SU-DHL-6 (cell line): Measurements from ENCODE around the gene PLEKHF1.

ENCODE experiments used
- H2AFZ ChIP-seq: fragments of 200-600 bp; sonication (generic); 2 replicates; pipeline ENCODE4 v1.6.1; 2014; ENCODE audit warnings: low read depth, mild to moderate bottlenecking, moderate library complexity, mixed read lengths, antibody characterized with exemption, low read length; ENCODE audit not compliant: severe bottlenecking
- H3F3A ChIP-seq: fragments of 200-600 bp; shearing (Covaris generic); 2 replicates; pipeline ENCODE4 v1.6.0; 2016; ENCODE audit warnings: antibody characterized with exemption, mild to moderate bottlenecking; ENCODE audit not compliant: insufficient read depth
- H3K27ac ChIP-seq: fragments of 200-600 bp; sonication (generic); 2 replicates; pipeline ENCODE4 v1.5.1; 2016; ENCODE audit warnings: low read depth, mild to moderate bottlenecking, low read length, moderate library complexity, mixed read lengths
- H3K27me3 ChIP-seq: fragments of 200-600 bp; sonication (generic), shearing (Covaris generic); 2 replicates; pipeline ENCODE4 v1.6.0; 2014; ENCODE audit warnings: mild to moderate bottlenecking, low read length
- H3K36me3 ChIP-seq: fragments of 200-600 bp; sonication (generic); 2 replicates; pipeline ENCODE4 v1.6.1; 2014; ENCODE audit warnings: mild to moderate bottlenecking, low read length, mixed read lengths
- H3K4me2 ChIP-seq: fragments of 300-600, 200-600 bp; shearing (Covaris generic), sonication (generic); 2 replicates; pipeline ENCODE4 v1.6.0; 2014; ENCODE audit warnings: low read length, low read depth, mild to moderate bottlenecking; ENCODE audit not compliant: poor library complexity, severe bottlenecking
- H3K4me3 ChIP-seq: fragments of 200-600 bp; sonication (generic); 2 replicates; pipeline ENCODE4 v1.5.1; 2014; ENCODE audit warnings: antibody characterized with exemption, low read length, mild to moderate bottlenecking, mixed read lengths; ENCODE audit not compliant: insufficient read depth, poor library complexity, severe bottlenecking
- H3K79me2 ChIP-seq: fragments of 200-600 bp; sonication (generic); 2 replicates; pipeline ENCODE4 v1.6.1; 2014; ENCODE audit warnings: mild to moderate bottlenecking, low read length, moderate library complexity; ENCODE audit not compliant: insufficient read depth
- H3K9ac ChIP-seq: fragments of 200-600 bp; sonication (generic); 2 replicates; pipeline ENCODE4 v1.7.0; 2014; ENCODE audit warnings: mild to moderate bottlenecking, low read length
- H3K9me2 ChIP-seq: fragments of 200-600 bp; sonication (generic); replicated peaks from 2 replicates; pipeline ENCODE4 v1.6.1; 2014; ENCODE audit warnings: low read length; ENCODE audit not compliant: insufficient read depth
- H3K9me3 ChIP-seq: fragments of 200-600 bp; sonication (generic); 2 replicates; pipeline ENCODE4 v1.6.1; 2014; ENCODE audit warnings: low read length, mixed read lengths; ENCODE audit not compliant: insufficient read depth
- H4K20me1 ChIP-seq: fragments of 200-600 bp; sonication (generic); 2 replicates; pipeline ENCODE4 v1.6.1; 2014; ENCODE audit warnings: low read depth, mild to moderate bottlenecking, antibody characterized with exemption, low read length, moderate library complexity, mixed read lengths
- EZH2phosphoT487 ChIP-seq: fragments of 200-600 bp; sonication (generic), shearing (Covaris generic); conservative IDR thresholded peaks from 2 replicates; pipeline ENCODE4 v1.6.1; 2018; ENCODE audit warnings: mild to moderate bottlenecking, antibody characterized with exemption, low read length, moderate library complexity, mixed read lengths
- TF ChIP-seq, protein P1 (sequence below): fragments of 200-600 bp; sonication (generic); IDR thresholded peaks from one replicate; pipeline ENCODE4 v1.5.1; 2017; ENCODE audit warnings: antibody characterized with exemption, mild to moderate bottlenecking, low read length, moderate library complexity; ENCODE audit not compliant: insufficient read depth, poor library complexity, severe bottlenecking

The PLEKHF1 gene

DNA sequence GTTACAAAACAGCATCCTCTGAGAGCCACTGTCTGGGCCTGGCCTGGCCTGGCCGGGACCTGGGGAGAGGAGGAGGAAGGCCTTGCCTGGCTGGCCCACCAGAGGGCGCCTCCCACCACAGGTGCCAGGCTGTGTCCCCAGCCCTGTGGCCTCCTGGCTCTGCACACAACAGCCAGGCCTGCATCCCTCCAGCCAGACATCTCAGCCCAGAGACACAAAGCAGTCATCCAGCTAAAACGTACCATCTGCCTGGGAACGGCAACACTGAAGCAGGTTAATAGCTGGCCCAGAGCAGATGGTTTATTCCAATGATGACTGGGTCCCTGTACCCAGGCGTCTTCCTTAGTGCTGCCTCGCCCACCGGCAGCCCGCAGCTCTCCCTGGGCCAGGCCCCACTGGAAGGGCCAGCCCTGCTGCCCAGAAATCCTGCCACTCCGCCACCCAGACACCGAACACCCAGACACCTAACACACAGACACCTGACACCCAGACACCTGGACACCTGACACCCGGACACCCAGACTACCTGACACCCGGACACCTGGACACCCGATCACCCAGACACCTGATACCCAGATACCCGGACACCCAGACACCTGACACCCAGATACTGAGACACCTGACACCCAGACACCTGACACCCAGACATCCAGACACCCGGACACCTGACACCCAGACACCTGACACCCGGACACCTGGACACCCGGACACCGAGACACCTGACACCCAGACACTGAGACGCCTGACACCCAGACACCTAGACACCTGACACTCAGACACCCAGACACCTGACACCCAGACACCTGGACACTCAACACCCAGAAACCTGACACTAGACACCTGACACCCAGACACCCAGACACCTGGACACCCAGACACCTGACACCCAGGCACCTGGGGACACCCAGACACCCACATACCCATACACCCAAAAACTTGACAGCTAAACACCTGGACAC lies 29.7 kb downstream of the PLEKHF1 start:
- Histone ChIP-seq H3K27ac (no peak overlapping the region), H3K9ac (no peak overlapping the region), H3K9me2 (no peaks in the 10 kb centered on the region), H3K36me3 (no peaks in the 10 kb centered on the region), H3F3A (no peaks in the 10 kb centered on the region), H3K9me3 (peaks cover 14% of the 10 kb centered on the region; the same call in 1 of the 2 replicates), H2AFZ (no peak overlapping the region), H3K4me3 (no peak overlapping the region), H3K4me2 (no peak overlapping the region), H4K20me1 (no peaks in the 10 kb centered on the region), H3K27me3 (no peaks in the 10 kb centered on the region), H3K79me2 (no peaks in the 10 kb centered on the region)
- TF ChIP-seq EZH2phosphoT487 = no peak
- TF ChIP-seq, protein P1, sequence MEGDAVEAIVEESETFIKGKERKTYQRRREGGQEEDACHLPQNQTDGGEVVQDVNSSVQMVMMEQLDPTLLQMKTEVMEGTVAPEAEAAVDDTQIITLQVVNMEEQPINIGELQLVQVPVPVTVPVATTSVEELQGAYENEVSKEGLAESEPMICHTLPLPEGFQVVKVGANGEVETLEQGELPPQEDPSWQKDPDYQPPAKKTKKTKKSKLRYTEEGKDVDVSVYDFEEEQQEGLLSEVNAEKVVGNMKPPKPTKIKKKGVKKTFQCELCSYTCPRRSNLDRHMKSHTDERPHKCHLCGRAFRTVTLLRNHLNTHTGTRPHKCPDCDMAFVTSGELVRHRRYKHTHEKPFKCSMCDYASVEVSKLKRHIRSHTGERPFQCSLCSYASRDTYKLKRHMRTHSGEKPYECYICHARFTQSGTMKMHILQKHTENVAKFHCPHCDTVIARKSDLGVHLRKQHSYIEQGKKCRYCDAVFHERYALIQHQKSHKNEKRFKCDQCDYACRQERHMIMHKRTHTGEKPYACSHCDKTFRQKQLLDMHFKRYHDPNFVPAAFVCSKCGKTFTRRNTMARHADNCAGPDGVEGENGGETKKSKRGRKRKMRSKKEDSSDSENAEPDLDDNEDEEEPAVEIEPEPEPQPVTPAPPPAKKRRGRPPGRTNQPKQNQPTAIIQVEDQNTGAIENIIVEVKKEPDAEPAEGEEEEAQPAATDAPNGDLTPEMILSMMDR = peak; percentile 71

DNA sequence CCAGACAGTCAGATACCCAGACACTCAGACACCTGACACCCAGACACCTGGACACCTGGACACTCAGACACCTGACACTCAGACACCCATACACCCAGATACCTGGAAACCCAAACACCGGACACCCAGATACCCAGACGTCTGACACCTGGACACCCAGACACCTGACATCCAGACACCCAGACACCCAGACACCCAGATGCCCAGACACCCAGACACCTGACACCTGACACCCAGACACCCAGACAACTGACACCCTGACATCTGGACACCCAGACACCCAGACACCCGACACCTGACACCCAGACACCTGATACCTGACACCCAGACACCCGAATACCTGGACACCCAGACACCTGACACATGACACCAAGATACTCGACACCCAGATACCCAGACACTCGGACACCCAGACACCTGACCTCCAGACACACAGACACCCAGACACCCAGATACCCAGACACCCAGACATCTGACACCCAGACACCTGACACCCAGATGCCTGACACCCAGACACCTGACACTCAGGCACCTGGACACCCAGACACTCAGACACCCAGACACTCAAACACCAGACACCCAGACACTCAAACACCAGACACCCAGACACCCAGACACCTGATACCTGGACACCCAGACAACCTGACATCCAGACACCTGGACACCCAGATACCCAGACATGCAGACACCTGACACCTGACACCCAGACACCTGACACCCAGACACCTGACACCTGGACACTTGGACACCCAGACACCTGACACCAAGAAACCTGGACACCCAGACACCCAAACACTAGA lies 30.7 kb downstream of the PLEKHF1 start:
- Histone ChIP-seq H3K79me2 (no peaks in the 10 kb centered on the region), H3K36me3 (no peaks in the 10 kb centered on the region), H2AFZ (no peak overlapping the region), H4K20me1 (no peaks in the 10 kb centered on the region), H3K27ac (no peak overlapping the region), H3K9me3 (peaks cover 14% of the 10 kb centered on the region; the same call in 1 of the 2 replicates), H3K9ac (no peak overlapping the region), H3F3A (no peaks in the 10 kb centered on the region), H3K9me2 (no peaks in the 10 kb centered on the region), H3K4me2 (no peak overlapping the region), H3K27me3 (no peaks in the 10 kb centered on the region), H3K4me3 (no peak overlapping the region)
- TF ChIP-seq EZH2phosphoT487 = no peak

DNA sequence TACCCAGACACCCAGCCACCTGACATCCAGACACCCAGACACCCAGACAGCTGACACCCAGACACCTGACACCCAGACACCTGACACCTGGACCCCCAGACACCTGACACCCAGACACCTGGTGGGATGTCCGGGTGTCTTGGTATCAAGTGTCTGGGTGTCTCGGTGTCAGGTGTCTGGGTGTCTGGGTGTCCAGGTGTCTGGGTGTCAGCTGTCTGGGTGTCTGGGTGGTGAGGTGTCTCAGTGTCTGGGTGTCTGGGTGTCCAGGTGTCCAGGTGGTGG lies 31.2 kb downstream of the PLEKHF1 start:
- Histone ChIP-seq H2AFZ (no peak overlapping the region), H3K9me2 (no peaks in the 10 kb centered on the region), H3F3A (no peaks in the 10 kb centered on the region), H3K9me3 (peaks cover 14% of the 10 kb centered on the region; the same call in 1 of the 2 replicates), H3K27ac (no peak overlapping the region), H3K27me3 (no peaks in the 10 kb centered on the region), H3K4me2 (no peak overlapping the region), H3K79me2 (no peaks in the 10 kb centered on the region), H3K4me3 (no peak overlapping the region), H3K9ac (no peak overlapping the region), H4K20me1 (no peaks in the 10 kb centered on the region), H3K36me3 (no peaks in the 10 kb centered on the region)
- TF ChIP-seq, protein P1 = no peak
- no peak for TF ChIP-seq EZH2phosphoT487
